A549 treated with CpdA at 1 μM for 4 hours (cell line): ENCODE measurements around the gene ARHGEF18. TPM values are rescaled to one million over a fixed set of nuclear protein-coding genes. Genes with fewer than 3 reads are reported as not detected.

Source experiments
- total RNA-seq: library from RNA; stranded (reverse); fragments of 200-300 nt; extraction: Qiagen RNA extraction; gene quantifications from 5 replicates; pipeline ENCODE4 v1.2.3, GENCODE V29; 2022; ENCODE audit warnings: low read depth

The ARHGEF18 gene
- total RNA-seq = 39.0 to 55.5 TPM (median 48.0 TPM) in 5 replicates

DNA sequence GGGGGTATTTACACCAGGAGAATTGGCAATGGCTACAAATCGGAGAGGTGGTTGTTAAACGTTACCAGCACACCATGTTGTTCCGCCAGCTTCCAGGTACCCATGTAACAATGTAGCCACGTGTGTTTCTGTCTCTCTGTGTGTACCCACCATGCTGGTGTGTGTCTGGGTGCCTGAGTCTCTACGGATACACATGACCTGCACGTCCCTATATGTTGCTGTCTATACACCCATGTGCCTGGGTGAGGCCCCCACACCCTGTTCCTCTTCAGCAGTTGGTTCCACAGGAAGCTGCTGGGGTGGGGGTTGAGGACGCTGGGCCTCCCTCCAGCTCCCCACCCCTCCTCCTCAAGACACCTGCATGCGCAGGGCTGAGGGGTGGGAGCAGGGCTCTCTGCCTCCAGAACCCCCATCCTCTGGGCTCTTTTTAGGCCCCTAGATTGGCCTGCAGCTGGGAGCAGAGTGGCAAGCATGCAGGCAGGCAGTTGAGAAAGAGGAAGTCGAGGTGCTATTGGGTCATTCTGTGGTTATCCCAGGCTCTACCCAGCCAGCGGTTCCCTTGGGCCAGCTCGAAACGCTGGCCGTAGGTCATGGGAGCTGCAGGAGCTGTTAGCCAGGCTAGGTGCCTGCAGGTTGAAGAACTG, at the start of gene ARHGEF18:
Gene ARHGEF18, plus strand, starts transcription at position 351 of the 644 bp plus-strand sequence. CDS start 13,954 bp downstream, outside the sequence.

Other genes starting within 250 kb of the ARHGEF18 start
- gene INSR, start 54.5 kb upstream of the ARHGEF18 start, total RNA-seq = 1.9 to 2.8 TPM (median 2.2 TPM) in 5 replicates
- gene PEX11G, start 140.1 kb downstream of the ARHGEF18 start, total RNA-seq = 1.6 to 2.6 TPM (median 2.1 TPM) in 5 replicates
- 15.9 to 19.3 TPM (median 18.7 TPM) in 5 replicates for gene ZNF358, start 167.2 kb downstream of the ARHGEF18 start, total RNA-seq
- 8.1 to 13.6 TPM (median 11.5 TPM) in 5 replicates for gene MCOLN1, start 173.7 kb downstream of the ARHGEF18 start, total RNA-seq
- 31.4 to 40.3 TPM (median 32.2 TPM) in 5 replicates for gene PNPLA6, start 186.8 kb downstream of the ARHGEF18 start, total RNA-seq
- 2.9 to 4.9 TPM (median 4.6 TPM) in 5 replicates for gene CAMSAP3, start 246.9 kb downstream of the ARHGEF18 start, total RNA-seq